Smooth muscle cell (in vitro differentiated cells): ENCODE data around the gene SRGAP3. TPM values are rescaled to one million over a fixed set of nuclear protein-coding genes. Genes with fewer than 3 reads are reported as not detected.

Experiments
- DNase-seq: peaks from one replicate; lab custom pipeline; 2025; ENCODE audit not compliant: unreplicated experiment; lab: John Stamatoyannopoulos, UW
- H2AFZ ChIP-seq: fragments of 200-600 bp; sonication (generic); 2 replicates; pipeline ENCODE4 v1.6.0; 2016; ENCODE audit warnings: antibody characterized with exemption, low read depth, mild to moderate bottlenecking
- H3F3A ChIP-seq: fragments of 200-600 bp; sonication (generic); 2 replicates; pipeline ENCODE4 v1.6.0; 2017; ENCODE audit warnings: antibody characterized with exemption, low read depth
- H3K27ac ChIP-seq: fragments of 200-600 bp; sonication (generic); 2 replicates; pipeline ENCODE4 v1.5.1; 2016; ENCODE audit warnings: low read depth, mild to moderate bottlenecking
- H3K27me3 ChIP-seq: fragments of 200-600 bp; sonication (generic); 2 replicates; pipeline ENCODE4 v1.6.1; 2016; ENCODE audit warnings: low read depth, mild to moderate bottlenecking
- H3K36me3 ChIP-seq: fragments of 200-600 bp; sonication (generic); 2 replicates; pipeline ENCODE4 v1.5.1; 2016; ENCODE audit warnings: low read depth
- H3K4me1 ChIP-seq: fragments of 200-600 bp; sonication (generic); 2 replicates; pipeline ENCODE4 v1.5.1; 2016; ENCODE audit warnings: low read depth
- H3K4me2 ChIP-seq: fragments of 200-600 bp; sonication (generic); 2 replicates; pipeline ENCODE4 v1.6.0; 2016; ENCODE audit warnings: mild to moderate bottlenecking
- H3K4me3 ChIP-seq: fragments of 200-600 bp; sonication (generic); 2 replicates; pipeline ENCODE4 v1.5.1; 2016; ENCODE audit warnings: mild to moderate bottlenecking
- H3K79me2 ChIP-seq: fragments of 200-600 bp; sonication (generic); 2 replicates; pipeline ENCODE4 v1.6.0; 2016; ENCODE audit warnings: low read depth, mild to moderate bottlenecking
- H3K9ac ChIP-seq: fragments of 200-600 bp; sonication (generic); 2 replicates; pipeline ENCODE4 v1.6.0; 2016; ENCODE audit warnings: low read depth
- H3K9me3 ChIP-seq: fragments of 200-600 bp; sonication (generic); replicated peaks from 2 replicates; pipeline ENCODE4 v1.5.1; 2016; ENCODE audit warnings: low read depth
- H4K20me1 ChIP-seq: fragments of 200-600 bp; sonication (generic); 2 replicates; pipeline ENCODE4 v1.6.0; 2016; ENCODE audit warnings: low read depth
- WGBS: methylation state at CpG from one replicate; pipeline ENCODE4 v1.1.7; 2016; ENCODE audit warnings: low lambda C conversion rate; 5-methylcytosine and 5-hydroxymethylcytosine counted together
- polyA plus RNA-seq: library from polyadenylated mRNA; unstranded; fragments of >200 nt; fragmentation: Nextera tagmentation; extraction: Ambion mirVana; gene quantifications from 2 replicates; pipeline ENCODE4 v1.2.1, GENCODE V29; 2016
- total RNA-seq: library from RNA; depleted of rRNA; stranded (reverse); fragments of >200 nt; gene quantifications from 2 replicates; pipeline ENCODE4 v1.2.3, GENCODE V29; 2014
- TF ChIP-seq, protein P1 (sequence below): fragments of 200-600 bp; sonication (generic); IDR thresholded peaks from 2 replicates; pipeline ENCODE4 v1.5.1; 2017; ENCODE audit warnings: borderline replicate concordance, mild to moderate bottlenecking, antibody characterized with exemption; ENCODE audit not compliant: insufficient read depth, poor library complexity, severe bottlenecking

SRGAP3 gene
- total and polyA plus RNA-seq, 2 experiments from 2014 or later, result 1.5 to 3.1 TPM

DNA sequence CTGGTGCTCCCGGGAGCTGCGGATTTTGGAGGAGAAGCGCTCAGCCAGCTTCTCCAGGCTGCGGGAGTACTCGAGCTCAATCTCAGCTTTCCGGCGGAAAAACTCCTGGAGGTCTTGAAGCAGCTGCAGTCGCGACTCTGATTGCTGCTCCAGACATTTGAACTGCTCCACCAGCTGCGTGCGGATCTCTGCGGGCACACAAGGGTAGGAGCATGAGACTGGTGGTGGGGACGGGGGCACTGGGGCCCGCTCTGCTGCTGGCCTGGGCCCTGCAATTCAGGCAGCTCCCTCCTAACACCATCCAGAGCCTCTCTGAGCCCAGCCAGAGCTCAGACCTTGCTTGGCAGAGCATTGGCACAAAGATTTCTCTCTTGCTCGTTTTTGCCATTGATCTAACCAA, 124.7 kb downstream of the SRGAP3 start:
- Histone ChIP-seq H3F3A (no peaks in the 10 kb centered on the region), H3K9me3 (no peaks in the 10 kb centered on the region), H3K79me2 (no peaks in the 10 kb centered on the region), H3K4me2 (no peak overlapping the region), H3K27me3 (no peaks in the 10 kb centered on the region), H3K4me1 (peaks cover 11% of the 10 kb centered on the region), H3K4me3 (no peak overlapping the region), H3K36me3 (no peaks in the 10 kb centered on the region), H4K20me1 (no peaks in the 10 kb centered on the region), H3K9ac (no peak overlapping the region), H2AFZ (no peak overlapping the region), H3K27ac (no peak overlapping the region)
- DNase-seq, result no peak
- TF ChIP-seq, protein P1, sequence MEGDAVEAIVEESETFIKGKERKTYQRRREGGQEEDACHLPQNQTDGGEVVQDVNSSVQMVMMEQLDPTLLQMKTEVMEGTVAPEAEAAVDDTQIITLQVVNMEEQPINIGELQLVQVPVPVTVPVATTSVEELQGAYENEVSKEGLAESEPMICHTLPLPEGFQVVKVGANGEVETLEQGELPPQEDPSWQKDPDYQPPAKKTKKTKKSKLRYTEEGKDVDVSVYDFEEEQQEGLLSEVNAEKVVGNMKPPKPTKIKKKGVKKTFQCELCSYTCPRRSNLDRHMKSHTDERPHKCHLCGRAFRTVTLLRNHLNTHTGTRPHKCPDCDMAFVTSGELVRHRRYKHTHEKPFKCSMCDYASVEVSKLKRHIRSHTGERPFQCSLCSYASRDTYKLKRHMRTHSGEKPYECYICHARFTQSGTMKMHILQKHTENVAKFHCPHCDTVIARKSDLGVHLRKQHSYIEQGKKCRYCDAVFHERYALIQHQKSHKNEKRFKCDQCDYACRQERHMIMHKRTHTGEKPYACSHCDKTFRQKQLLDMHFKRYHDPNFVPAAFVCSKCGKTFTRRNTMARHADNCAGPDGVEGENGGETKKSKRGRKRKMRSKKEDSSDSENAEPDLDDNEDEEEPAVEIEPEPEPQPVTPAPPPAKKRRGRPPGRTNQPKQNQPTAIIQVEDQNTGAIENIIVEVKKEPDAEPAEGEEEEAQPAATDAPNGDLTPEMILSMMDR, result no peak
- WGBS, result 88% methylated on average over 15 of the region's 15 CpGs

DNA sequence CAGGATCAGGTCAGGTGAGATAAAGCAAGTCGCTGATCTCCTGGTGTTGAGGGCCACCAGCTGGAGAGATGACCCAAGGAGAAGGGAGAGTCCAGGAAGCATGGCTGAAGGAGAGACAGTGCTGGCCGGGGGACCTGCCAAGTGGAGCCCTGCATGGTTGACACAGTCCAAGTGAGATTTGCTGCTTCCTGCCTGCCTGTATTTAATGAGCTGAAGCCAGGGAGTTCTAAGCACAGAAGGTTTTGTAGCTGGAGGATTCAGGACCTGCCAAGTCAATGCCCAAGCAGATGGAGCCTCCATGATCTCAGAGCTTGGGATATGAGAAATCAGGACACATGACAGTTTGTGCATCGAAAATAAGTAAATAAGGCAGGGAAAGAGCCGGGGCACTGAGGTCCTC, 125.6 kb downstream of the SRGAP3 start:
- H3K9ac ChIP-seq, result no peak overlapping the region
- WGBS, result 91% methylated on average over 4 of the region's 4 CpGs
- H3K27me3 ChIP-seq, result no peaks in the 10 kb centered on the region
- no peak overlapping the region for H3K27ac ChIP-seq
- no peaks in the 10 kb centered on the region for H3K79me2 ChIP-seq
- no peaks in the 10 kb centered on the region for H4K20me1 ChIP-seq
- no peak overlapping the region for H2AFZ ChIP-seq
- H3K4me1 ChIP-seq, result peaks cover 11% of the 10 kb centered on the region
- no peaks in the 10 kb centered on the region for H3K9me3 ChIP-seq
- TF ChIP-seq, protein P1, result no peak
- DNase-seq, result no peak
- no peaks in the 10 kb centered on the region for H3F3A ChIP-seq
- no peak overlapping the region for H3K4me3 ChIP-seq
- no peaks in the 10 kb centered on the region for H3K36me3 ChIP-seq
- no peak overlapping the region for H3K4me2 ChIP-seq

DNA sequence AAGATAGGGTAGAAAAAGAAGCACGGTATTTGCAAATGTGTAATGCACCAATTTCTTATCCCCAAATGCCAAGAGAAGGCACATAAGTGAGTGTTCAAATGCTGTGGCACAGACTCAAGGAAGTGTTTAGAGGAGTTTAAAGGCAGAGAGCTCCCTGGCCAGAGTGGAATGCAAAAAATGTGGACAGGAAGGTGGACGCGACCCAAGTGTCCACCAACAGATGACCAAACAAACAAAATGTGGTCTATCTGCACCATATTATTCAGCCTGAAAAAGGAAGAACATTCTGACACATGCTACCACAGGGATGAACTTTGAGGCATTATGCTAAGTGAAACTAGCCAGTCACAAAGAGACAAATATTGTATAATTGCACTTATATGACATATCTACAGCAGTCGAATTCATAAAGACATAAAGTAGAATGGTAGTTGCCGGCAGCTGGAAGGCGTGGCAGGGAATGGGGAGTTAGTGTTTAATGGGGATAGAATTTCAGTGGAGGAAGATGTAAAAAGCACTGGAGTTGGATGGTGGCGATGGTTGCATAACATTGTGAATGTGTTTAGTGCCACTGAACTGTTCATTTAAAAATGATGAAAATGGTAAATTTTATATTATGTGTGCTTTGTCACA, 126.6 kb downstream of the SRGAP3 start:
- 93% methylated on average over 7 of the region's 7 CpGs for WGBS
- TF ChIP-seq, protein P1, result no peak
- no peaks in the 10 kb centered on the region for H3K27me3 ChIP-seq
- H4K20me1 ChIP-seq, result no peaks in the 10 kb centered on the region
- H3K9ac ChIP-seq, result no peak overlapping the region
- no peaks in the 10 kb centered on the region for H3K9me3 ChIP-seq
- no peaks in the 10 kb centered on the region for H3F3A ChIP-seq
- H3K4me2 ChIP-seq, result no peak overlapping the region
- H3K79me2 ChIP-seq, result no peaks in the 10 kb centered on the region
- H3K36me3 ChIP-seq, result no peaks in the 10 kb centered on the region
- no peak for DNase-seq
- H3K4me1 ChIP-seq, result peaks cover 11% of the 10 kb centered on the region
- H2AFZ ChIP-seq, result no peak overlapping the region
- H3K4me3 ChIP-seq, result no peak overlapping the region
- no peak overlapping the region for H3K27ac ChIP-seq

DNA sequence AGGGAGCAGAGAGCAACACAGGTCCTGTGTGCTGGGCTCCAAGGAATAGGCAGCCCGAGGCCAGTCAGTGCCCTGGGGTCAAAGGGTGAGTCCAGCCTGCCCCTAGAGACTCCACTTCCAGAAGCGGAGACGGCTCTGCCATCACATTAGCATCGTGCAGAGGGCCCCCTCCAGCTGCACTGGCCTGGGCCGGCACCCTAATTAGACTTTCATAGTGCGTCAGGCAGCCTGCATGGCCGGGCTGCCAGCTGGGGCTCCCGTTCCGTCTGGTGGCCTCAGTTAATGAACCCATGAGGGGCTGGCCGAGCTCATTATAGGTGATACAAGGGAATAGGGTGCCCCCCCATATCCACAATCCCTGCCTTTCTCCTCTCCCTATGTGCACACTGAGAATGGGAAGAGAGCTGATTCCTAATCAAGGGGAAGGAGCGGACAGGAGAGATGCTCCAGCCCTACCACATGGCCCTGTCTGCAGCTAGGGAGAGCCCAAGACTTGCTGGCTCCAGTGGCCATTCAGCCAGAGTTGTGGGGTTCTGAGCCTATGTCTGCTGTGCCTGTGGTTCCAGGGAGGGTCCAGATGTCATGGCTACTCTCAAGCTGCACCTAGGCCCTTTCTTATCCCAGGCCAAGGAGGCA, 128.0 kb downstream of the SRGAP3 start:
- no peaks in the 10 kb centered on the region for H3K79me2 ChIP-seq
- no peak overlapping the region for H3K27ac ChIP-seq
- no peaks in the 10 kb centered on the region for H3K9me3 ChIP-seq
- no peak for DNase-seq
- H4K20me1 ChIP-seq, result no peaks in the 10 kb centered on the region
- 87% methylated on average over 11 of the region's 11 CpGs for WGBS
- no peak overlapping the region for H3K4me2 ChIP-seq
- TF ChIP-seq, protein P1, result no peak
- H3F3A ChIP-seq, result no peaks in the 10 kb centered on the region
- no peak overlapping the region for H3K4me3 ChIP-seq
- peaks cover 11% of the 10 kb centered on the region for H3K4me1 ChIP-seq
- H3K27me3 ChIP-seq, result no peaks in the 10 kb centered on the region
- no peak overlapping the region for H3K9ac ChIP-seq
- no peaks in the 10 kb centered on the region for H3K36me3 ChIP-seq
- no peak overlapping the region for H2AFZ ChIP-seq
